Measurements from ENCODE around the gene BAIAP2L1. TPM values are rescaled to one million over a fixed set of nuclear protein-coding genes. Genes with fewer than 3 reads are reported as not detected.

The BAIAP2L1 gene
- total RNA-seq, 1 experiment from 2014 or later: 60.9 TPM

GRCh38 chr7:98303906-98304305 lies 97.0 kb downstream of the BAIAP2L1 start:
- no TSS peak for BruUV-seq (replicated peaks)
- H3K4me1 ChIP-seq: peaks cover 74% of the 10 kb centered on the region
- Mint-ChIP-seq H3K27ac (ENCODE audit: unreplicated experiment) (peak overlapping the region; percentile 73), H3K4me3 (ENCODE audit: unreplicated experiment) (peak overlapping the region; percentile 57), H3K36me3 (ENCODE audit: insufficient read depth, unreplicated experiment) (peaks cover 85% of the 10 kb centered on the region), H3K9me3 (ENCODE audit: unreplicated experiment) (no peaks in the 10 kb centered on the region), H3K27me3 (ENCODE audit: insufficient read depth, unreplicated experiment) (no peaks in the 10 kb centered on the region), H3K4me1 (ENCODE audit: low read depth, unreplicated experiment) (peaks cover 66% of the 10 kb centered on the region)
- peak; percentile 89 to 94 for DNase-seq
- CTCF ChIA-PET: interaction anchor here (1.5 kb wide), 1 partner anchor 98 kb away, joined by 4 read pairs; the partner anchor contains the start of gene BAIAP2L1
- peaks cover 7% of the 10 kb centered on the region for H3K36me3 ChIP-seq (ENCODE audit: control insufficient read depth, insufficient read depth, low read length)
- intact Hi-C loops (cut with micrococcal nuclease; ENCODE audit: unreplicated experiment): loop anchor here (2.0 kb wide), 2 partner anchors 23 to 57 kb away; partner anchors contain the start of gene BRI3
- H3K9me3 ChIP-seq: no peaks in the 10 kb centered on the region
- 0 out of 2 replicates have a peak overlapping the region, but pooled peaks have one; percentile 11 for H3K4me3 ChIP-seq (ENCODE audit: low read depth, low read length)
- POLR2A ChIA-PET: no interaction called here
- H3K27me3 ChIP-seq (replicated peaks; ENCODE audit: control insufficient read depth, insufficient read depth, low read length): no peaks in the 10 kb centered on the region
- peak in 1 of 2 experiments; percentile 27 for TF ChIP-seq CTCF (IDR thresholded peaks at IDR 0.05; ENCODE audit: insufficient read depth in 1 of 2, low read depth in 1 of 2, low read length in 1 of 2, severe bottlenecking in 1 of 2, unreplicated experiment in 1 of 2)

DNA sequence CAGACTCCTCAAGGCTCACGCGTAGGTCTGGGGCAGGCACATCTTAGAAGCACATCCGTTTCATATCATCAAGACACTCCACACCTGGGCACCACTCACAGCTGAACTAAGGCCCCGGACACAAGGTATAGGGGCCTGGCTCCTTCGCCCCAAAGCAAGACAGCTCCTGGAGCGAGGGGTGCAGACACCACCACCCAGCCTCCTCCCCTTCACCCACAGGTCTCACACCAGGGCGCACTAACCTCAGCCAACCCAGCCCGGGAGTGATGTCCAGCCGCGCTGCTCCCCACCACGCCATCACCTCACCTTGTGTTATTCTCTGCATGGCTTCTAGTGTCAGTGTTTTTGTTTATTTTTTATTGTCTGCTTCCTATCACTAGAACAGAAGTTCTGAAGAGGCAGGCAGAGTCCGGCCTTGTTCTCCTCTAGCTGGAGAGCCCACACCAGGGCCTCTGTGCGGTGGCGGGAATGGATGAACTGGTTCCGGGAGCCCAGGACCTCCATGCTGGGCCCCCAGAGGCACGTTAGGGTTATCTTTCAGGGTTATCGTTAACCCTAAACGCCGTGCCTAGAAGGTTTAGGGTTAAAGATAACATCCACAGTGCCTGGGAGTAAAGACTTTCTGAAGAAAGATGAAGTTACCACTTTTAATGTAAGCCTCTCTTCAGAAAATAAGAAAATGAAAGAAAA lies 97.6 kb downstream of the BAIAP2L1 start:
- Mint-ChIP-seq H3K9me3 (ENCODE audit: unreplicated experiment) (no peaks in the 10 kb centered on the region), H3K27ac (ENCODE audit: unreplicated experiment) (peak overlapping the region; percentile 73), H3K27me3 (ENCODE audit: insufficient read depth, unreplicated experiment) (no peaks in the 10 kb centered on the region), H3K4me3 (ENCODE audit: unreplicated experiment) (peak overlapping the region; percentile 57), H3K36me3 (ENCODE audit: insufficient read depth, unreplicated experiment) (peaks cover 81% of the 10 kb centered on the region), H3K4me1 (ENCODE audit: low read depth, unreplicated experiment) (peaks cover 63% of the 10 kb centered on the region)
- Histone ChIP-seq H3K4me1 (peaks cover 74% of the 10 kb centered on the region), H3K27me3 (replicated peaks; ENCODE audit: control insufficient read depth, insufficient read depth, low read length) (no peaks in the 10 kb centered on the region), H3K36me3 (ENCODE audit: control insufficient read depth, insufficient read depth, low read length) (peaks cover 7% of the 10 kb centered on the region), H3K4me3 (ENCODE audit: low read depth, low read length) (no peak overlapping the region), H3K9me3 (no peaks in the 10 kb centered on the region)
- intact Hi-C loops (cut with micrococcal nuclease; ENCODE audit: unreplicated experiment): loop anchor here (2.0 kb wide), 2 partner anchors 23 to 57 kb away; partner anchors contain the start of gene BRI3
- TF ChIP-seq CTCF (IDR thresholded peaks at IDR 0.05; ENCODE audit: insufficient read depth in 1 of 2, low read depth in 1 of 2, low read length in 1 of 2, severe bottlenecking in 1 of 2, unreplicated experiment in 1 of 2): no peak
- ChIA-PET POLR2A (no interaction called here), CTCF (no interaction called here)
- DNase-seq: peak; percentile 68 to 78
- TSS peak; percentile 1 for BruUV-seq (replicated peaks)

- no peak overlapping the region for H3K4me3 ChIP-seq (ENCODE audit: low read depth, low read length)
- H3K9me3 Mint-ChIP-seq (ENCODE audit: unreplicated experiment): no peaks in the 10 kb centered on the region
- H3K4me1 ChIP-seq: peaks cover 62% of the 10 kb centered on the region
- no peaks in the 10 kb centered on the region for H3K27me3 ChIP-seq (replicated peaks; ENCODE audit: control insufficient read depth, insufficient read depth, low read length)
- TF ChIP-seq CTCF (IDR thresholded peaks at IDR 0.05; ENCODE audit: insufficient read depth in 1 of 2, low read depth in 1 of 2, low read length in 1 of 2, severe bottlenecking in 1 of 2, unreplicated experiment in 1 of 2): no peak
- H3K27me3 Mint-ChIP-seq (ENCODE audit: insufficient read depth, unreplicated experiment): no peaks in the 10 kb centered on the region
- CTCF ChIA-PET: interaction anchor here (0.6 to 1.5 kb wide), 3 partner anchors 100 to 129 kb away, joined by 3 to 4 read pairs (median 3); no protein-coding TSS in a partner anchor
- H3K9me3 ChIP-seq: no peaks in the 10 kb centered on the region
- peaks cover 5% of the 10 kb centered on the region for H3K36me3 ChIP-seq (ENCODE audit: control insufficient read depth, insufficient read depth, low read length)
- no peak overlapping the region for H3K4me3 Mint-ChIP-seq (ENCODE audit: unreplicated experiment)
- intact Hi-C loops (cut with micrococcal nuclease; ENCODE audit: unreplicated experiment): loop anchor here (2.0 kb wide), 2 partner anchors 21 to 59 kb away; partner anchors contain the start of gene BRI3
- peaks cover 57% of the 10 kb centered on the region for H3K4me1 Mint-ChIP-seq (ENCODE audit: low read depth, unreplicated experiment)
- POLR2A ChIA-PET: interaction anchor here (0.6 kb wide), 1 partner anchor 12 kb away, joined by 5 read pairs; no protein-coding TSS in a partner anchor
- no peak for DNase-seq
- peak overlapping the region; percentile 73 for H3K27ac Mint-ChIP-seq (ENCODE audit: unreplicated experiment)
- no TSS peak for BruUV-seq (replicated peaks)
- H3K36me3 Mint-ChIP-seq (ENCODE audit: insufficient read depth, unreplicated experiment): peaks cover 83% of the 10 kb centered on the region
Measured at GRCh38 chr7:98301693-98302470, 99.0 kb downstream of the BAIAP2L1 start.
